ENCODE results near the gene SETD1B.

DNA sequence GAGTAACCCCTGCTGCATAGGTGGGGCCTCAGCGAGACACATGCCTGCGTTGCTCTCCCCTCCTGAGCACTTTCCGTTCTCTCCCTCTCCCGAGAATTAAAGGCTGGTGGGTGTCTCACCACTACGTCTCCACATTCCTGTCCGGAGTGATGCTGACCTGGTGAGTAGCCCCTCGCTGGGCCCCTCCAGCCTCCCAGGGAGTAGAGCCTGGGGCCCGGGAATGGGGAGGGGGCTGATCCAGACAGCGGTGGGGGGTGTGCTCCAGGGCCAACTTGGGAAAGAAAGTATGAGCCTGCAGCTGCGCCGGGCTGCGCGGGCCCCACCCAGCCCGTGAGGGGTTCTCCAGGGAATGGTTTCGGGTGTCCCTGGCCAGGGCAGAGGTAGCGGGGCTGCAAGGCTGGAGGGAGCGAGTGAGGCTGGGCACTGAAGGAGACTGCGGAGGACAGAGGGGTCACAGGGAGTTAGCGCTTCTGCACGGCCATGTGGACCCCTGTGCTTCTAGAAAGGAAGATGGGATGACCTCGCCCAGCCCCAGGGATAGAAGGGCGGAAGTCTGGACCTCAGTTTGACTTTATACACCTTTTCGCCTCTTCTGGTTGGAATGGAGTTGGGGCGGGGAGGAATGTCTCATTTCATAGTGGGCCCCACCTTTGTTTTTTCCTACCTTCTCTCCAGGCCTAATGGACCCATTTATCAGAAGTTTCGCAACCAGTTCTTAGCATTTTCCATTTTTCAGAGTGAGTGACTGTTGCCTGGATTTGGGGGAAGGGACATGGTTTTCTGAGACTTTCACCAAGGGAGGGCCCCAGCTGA, 32.8 kb upstream of the SETD1B start:
- TF ChIP-seq, protein P1, sequence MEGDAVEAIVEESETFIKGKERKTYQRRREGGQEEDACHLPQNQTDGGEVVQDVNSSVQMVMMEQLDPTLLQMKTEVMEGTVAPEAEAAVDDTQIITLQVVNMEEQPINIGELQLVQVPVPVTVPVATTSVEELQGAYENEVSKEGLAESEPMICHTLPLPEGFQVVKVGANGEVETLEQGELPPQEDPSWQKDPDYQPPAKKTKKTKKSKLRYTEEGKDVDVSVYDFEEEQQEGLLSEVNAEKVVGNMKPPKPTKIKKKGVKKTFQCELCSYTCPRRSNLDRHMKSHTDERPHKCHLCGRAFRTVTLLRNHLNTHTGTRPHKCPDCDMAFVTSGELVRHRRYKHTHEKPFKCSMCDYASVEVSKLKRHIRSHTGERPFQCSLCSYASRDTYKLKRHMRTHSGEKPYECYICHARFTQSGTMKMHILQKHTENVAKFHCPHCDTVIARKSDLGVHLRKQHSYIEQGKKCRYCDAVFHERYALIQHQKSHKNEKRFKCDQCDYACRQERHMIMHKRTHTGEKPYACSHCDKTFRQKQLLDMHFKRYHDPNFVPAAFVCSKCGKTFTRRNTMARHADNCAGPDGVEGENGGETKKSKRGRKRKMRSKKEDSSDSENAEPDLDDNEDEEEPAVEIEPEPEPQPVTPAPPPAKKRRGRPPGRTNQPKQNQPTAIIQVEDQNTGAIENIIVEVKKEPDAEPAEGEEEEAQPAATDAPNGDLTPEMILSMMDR (IDR thresholded peaks at IDR 0.05) = no peak
- TF ChIP-seq EZH2 (IDR thresholded peaks at IDR 0.05) = no peak
- TF ChIP-seq EZH2phosphoT487 (IDR thresholded peaks at IDR 0.05) = no peak
